Hypothalamus (tissue), 51 donors: ENCODE measurements around the gene ECI2.

Experiments used
- DNase-seq, 51 donors: peaks; one replicate each; lab custom pipeline; 2025; lab: John Stamatoyannopoulos, UW

Gene ECI2

GRCh38 chr6:4134841-4135664 is at the start of gene ECI2:
Gene ECI2 (minus strand): TSS chr6:4135575. CDS start chr6:4135560, 15 bp downstream.
- peak in 27 of 51 donors; percentile 53 to 98 (median 71) for DNase-seq

GRCh38 chr6:4180652-4181255 is 45.4 kb upstream of the ECI2 start:
- no peak for DNase-seq

GRCh38 chr6:4179960-4180651 is 44.7 kb upstream of the ECI2 start:
- DNase-seq, result no peak

DNA sequence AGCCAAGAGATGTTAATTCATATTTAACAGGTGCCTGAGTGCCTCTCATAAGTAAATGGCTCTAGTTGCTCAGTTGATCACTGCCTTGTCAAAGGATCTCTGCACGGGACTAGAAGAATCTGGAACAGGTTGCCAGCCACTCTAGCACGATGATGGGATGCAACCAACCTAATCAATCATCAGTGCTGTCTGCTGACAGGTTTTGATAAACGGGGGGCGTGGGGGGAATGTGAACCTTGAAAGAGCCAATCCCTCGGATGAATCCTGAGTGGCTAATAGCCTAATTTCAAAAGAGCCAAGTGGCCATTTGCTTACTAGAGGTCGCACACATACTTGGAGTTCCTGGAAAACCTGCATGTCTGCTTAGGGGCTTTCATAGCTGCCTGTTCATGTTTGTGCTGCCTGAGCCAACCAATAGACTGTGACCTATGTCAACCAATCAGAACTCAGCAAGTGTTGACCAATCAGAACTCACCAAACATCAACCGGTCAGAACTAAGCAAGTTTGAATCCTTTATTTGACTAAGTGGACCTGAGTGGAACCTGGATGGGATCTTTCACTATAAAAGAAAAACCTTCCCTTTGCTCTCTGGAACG is 43.5 kb upstream of the ECI2 start:
- DNase-seq, result no peak

DNA sequence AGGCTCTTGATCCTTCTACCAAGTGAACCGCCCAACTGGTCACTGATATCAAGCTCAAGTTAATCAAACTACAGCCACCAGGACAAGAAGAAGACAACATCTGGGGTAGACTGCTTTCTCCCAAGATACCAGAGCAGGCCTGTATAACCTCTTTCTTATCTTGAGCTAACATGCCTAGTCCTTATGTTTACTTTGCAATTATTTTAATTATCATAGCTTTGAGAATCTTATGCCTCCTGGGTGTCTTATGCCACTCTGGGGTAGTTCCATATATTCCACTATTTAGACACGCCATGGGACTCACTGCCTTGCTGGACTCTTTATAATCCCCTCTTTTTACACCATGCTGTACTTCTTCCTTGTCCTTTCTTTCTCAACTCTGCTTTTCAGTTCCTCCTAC is 41.5 kb upstream of the ECI2 start:
- DNase-seq, result no peak

DNA sequence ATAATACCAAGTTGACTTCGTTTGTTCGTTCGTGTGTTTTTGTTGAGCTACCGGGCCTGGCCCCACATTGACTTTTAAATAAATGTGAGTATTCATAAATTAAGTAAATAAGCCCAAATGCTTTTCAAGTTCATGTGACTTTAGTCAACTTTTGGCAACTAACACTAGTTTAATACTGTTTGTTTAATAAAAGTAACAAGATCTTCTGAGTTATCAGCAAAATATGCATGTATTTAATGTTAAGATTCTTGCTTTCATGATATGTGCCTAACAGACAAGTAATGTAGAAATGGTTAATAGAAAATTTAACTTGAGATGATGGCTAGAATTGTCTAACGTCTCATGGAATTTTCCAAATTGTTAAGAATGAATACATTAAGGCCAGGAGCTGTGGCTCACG is 38.7 kb upstream of the ECI2 start:
- DNase-seq, result no peak

GRCh38 chr6:4172368-4172767 is 37.0 kb upstream of the ECI2 start:
- DNase-seq, result no peak

DNA sequence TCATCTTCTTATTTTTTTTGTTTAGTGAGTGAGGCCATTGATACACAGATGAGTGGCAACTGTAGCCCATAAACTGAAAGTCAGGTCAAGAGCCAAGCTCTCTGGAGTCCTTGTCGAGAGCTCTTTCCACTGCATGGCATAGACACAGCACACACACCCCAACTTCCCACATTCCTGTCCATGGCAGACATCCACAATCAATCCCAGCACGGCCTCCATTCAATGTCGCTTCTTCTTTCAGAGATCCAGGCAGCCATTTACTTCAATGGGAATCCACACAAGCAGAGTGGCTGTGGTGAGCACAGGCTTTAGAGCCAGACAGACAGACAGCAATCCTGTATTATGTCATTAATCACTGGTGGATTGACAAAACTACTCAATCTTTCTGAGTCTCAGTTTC is 34.9 kb upstream of the ECI2 start:
- no peak for DNase-seq

DNA sequence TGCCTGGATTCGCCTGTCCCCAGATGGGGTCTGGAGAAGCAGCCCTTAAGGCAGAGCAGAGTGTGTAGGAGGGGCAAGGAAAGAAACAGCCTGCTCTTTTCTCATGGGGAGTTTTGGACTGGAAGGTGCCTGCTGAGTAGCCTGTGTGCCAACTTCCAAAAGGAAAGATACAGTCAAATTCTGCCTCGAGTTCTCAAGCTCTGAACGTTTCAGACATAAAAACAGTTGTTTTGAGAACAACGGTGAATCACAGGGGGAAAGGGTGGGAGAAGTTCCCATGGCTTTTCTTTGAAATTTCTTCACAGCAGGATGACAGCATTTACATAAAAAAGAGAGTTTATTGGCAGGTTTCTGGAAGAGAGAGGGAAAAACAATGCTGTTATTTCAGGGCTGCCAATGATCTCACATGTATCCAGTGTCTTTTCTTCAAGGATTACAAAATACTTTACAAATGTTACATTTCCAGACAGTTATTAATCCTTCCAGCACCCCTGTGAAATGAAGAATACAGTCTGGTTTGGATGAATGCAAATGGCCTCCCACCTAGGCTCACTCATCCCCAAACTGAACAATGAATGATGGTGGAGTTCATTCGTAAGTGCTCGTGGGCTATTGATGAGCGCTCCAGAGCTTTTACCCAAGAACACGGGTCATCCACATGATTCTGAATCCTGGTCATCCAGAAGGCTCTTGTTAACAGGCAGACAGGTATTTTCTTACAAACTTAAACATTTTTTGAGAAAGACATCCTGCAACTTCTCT is 33.8 kb upstream of the ECI2 start:
- peak in 2 of 51 donors; percentile 9 to 40 for DNase-seq

- no peak for DNase-seq
Observed at GRCh38 chr6:4167833-4168232, 32.5 kb upstream of the ECI2 start.

GRCh38 chr6:4167123-4167522 is 31.7 kb upstream of the ECI2 start:
- no peak for DNase-seq

DNA sequence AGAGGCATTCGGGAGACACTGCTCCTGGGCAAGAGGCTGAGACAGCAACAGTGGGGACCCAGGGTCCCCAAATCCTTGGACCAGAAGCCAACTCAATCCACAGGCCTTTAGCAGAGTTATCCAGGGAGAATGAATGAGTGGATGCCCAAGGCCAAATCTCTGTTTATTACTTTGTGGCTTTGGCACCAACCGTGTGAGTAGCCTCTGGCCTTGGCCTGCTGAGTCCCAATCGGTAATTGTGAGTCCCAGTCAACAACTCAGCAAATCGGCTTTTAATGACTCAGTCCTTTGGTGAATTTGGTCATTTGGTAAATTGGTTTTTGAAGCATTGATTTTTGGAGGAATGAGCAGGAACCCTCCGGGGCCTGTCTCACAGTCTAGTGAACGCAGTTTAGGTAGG is 29.1 kb upstream of the ECI2 start:
- no peak for DNase-seq

- DNase-seq, result no peak
Observed at GRCh38 chr6:4164117-4164442, 28.7 kb upstream of the ECI2 start.

- no peak for DNase-seq
Observed at GRCh38 chr6:4163408-4164116, 28.2 kb upstream of the ECI2 start.

- no peak for DNase-seq
Observed at GRCh38 chr6:4162370-4162769, 27.0 kb upstream of the ECI2 start.

GRCh38 chr6:4159491-4159890 is 24.1 kb upstream of the ECI2 start:
- no peak for DNase-seq

- no peak for DNase-seq
Observed at GRCh38 chr6:4157506-4157905, 22.1 kb upstream of the ECI2 start.

DNA sequence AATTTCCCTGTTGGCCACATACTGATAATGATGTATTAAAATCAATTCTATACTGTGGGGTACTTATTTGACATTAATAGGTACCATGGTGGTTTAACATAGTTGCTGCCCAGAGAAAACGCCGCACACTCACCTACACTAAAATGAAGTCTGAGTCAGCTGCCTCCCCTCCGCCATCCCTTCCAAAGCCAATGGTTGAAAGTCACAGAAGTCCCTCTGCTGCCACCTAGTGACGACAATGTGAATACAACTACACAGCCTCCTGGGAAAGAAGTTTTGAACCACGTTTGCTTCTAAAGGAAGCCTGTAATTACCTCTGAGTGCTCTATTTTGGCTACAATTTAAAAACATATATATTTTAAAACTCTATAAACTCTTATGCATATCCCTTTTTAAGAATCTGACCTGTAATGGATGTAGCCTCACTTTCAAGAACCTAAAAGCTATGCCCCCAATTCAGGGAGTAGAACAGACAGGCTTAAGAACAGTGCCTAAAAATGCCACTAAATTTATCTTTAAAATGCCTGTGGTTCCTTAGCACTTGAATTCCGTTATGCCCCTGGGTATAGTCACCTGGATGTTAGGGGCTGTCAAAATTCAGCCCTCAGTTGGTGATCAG is 20.6 kb upstream of the ECI2 start:
- DNase-seq, result peak in 41 of 51 donors; percentile 12 to 87 (median 56)

DNA sequence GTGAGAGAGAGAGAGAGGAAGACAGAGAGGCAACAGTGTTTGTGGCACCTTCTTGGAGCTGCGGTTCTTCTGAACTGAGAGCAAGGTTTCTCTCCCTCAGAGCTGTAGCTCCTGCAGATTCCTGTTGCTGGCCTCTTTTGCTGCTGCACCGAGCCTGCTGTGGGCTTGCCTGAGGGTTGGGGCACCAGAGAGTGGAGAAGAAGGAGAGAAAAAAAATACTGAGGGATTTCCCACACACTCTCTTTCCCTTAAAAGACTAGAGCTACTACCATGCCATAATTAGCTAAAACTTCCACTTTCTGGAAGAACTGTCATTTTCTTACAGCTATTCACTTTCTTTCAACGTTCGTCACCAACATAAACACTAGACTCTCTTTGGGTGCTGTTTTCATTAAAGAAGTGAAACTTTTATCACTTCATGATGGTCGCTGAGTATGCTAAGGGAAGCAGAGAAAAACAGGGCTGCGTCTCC is 18.2 kb upstream of the ECI2 start:
- no peak for DNase-seq
